Kidney epithelial cell (primary cell): Measurements from ENCODE around the gene PPP1R14C. TPM values are rescaled to one million over a fixed set of nuclear protein-coding genes. Genes with fewer than 3 reads are reported as not detected.

Experiments used
- DNase-seq: peaks from one replicate; pipeline ENCODE4 v3.0.0-alpha.2; 2010; ENCODE audit warnings: low read depth
- H3K27me3 ChIP-seq: 2 replicates; pipeline ENCODE4 v1.6.0; 2011; ENCODE audit warnings: low read length; ENCODE audit not compliant: control insufficient read depth, insufficient read depth
- H3K36me3 ChIP-seq: 2 replicates; pipeline ENCODE4 v1.5.1; 2011; ENCODE audit warnings: low read length; ENCODE audit not compliant: control insufficient read depth, insufficient read depth
- H3K4me3 ChIP-seq: 2 replicates; pipeline ENCODE4 v1.5.1; 2011; ENCODE audit warnings: low read depth, mild to moderate bottlenecking, control low read depth, low read length
- CTCF ChIP-seq: IDR thresholded peaks from 2 replicates; pipeline ENCODE4 v1.5.1; 2011; ENCODE audit warnings: mild to moderate bottlenecking, moderate library complexity, low read length, control low read depth, inconsistent platforms; ENCODE audit not compliant: insufficient read depth, poor library complexity, severe bottlenecking
- total RNA-seq: library from RNA; depleted of rRNA; stranded (reverse); fragments of >200 nt; gene quantifications from 2 replicates; pipeline ENCODE4 v1.2.3, GENCODE V29; 2015

The PPP1R14C gene
- total RNA-seq, 1 donor from 2014 or later: 45.5 TPM

GRCh38 chr6:150200428-150201100 is 57.7 kb downstream of the PPP1R14C start:
- DNase-seq: no peak
- Histone ChIP-seq H3K27me3 (no peaks in the 10 kb centered on the region), H3K36me3 (no peaks in the 10 kb centered on the region), H3K4me3 (no peak overlapping the region)
- no peak for TF ChIP-seq CTCF

GRCh38 chr6:150201285-150201684 is 58.4 kb downstream of the PPP1R14C start:
- DNase-seq: no peak
- Histone ChIP-seq H3K4me3 (no peak overlapping the region), H3K36me3 (no peaks in the 10 kb centered on the region), H3K27me3 (no peaks in the 10 kb centered on the region)
- TF ChIP-seq CTCF: no peak

- no peaks in the 10 kb centered on the region for H3K36me3 ChIP-seq
- no peaks in the 10 kb centered on the region for H3K27me3 ChIP-seq
- no peak for DNase-seq
- H3K4me3 ChIP-seq: no peak overlapping the region
- no peak for TF ChIP-seq CTCF
Measured at GRCh38 chr6:150201772-150202329, 59.0 kb downstream of the PPP1R14C start.

GRCh38 chr6:150202404-150202803 is 59.6 kb downstream of the PPP1R14C start:
- Histone ChIP-seq H3K27me3 (no peaks in the 10 kb centered on the region), H3K36me3 (no peaks in the 10 kb centered on the region), H3K4me3 (no peak overlapping the region)
- TF ChIP-seq CTCF: no peak
- DNase-seq: no peak

GRCh38 chr6:150202934-150203333 is 60.1 kb downstream of the PPP1R14C start:
- no peak for DNase-seq
- no peaks in the 10 kb centered on the region for H3K36me3 ChIP-seq
- no peaks in the 10 kb centered on the region for H3K27me3 ChIP-seq
- no peak for TF ChIP-seq CTCF
- H3K4me3 ChIP-seq: no peak overlapping the region

- no peak for DNase-seq
- H3K27me3 ChIP-seq: no peaks in the 10 kb centered on the region
- H3K4me3 ChIP-seq: no peak overlapping the region
- no peak for TF ChIP-seq CTCF
- H3K36me3 ChIP-seq: no peaks in the 10 kb centered on the region
Measured at GRCh38 chr6:150203378-150203777, 60.5 kb downstream of the PPP1R14C start.
